ENCODE results near the gene SMC6. TPM values are rescaled to one million over a fixed set of nuclear protein-coding genes. Genes with fewer than 3 reads are reported as not detected.

Gene SMC6
- total RNA-seq, 2 donors from 2014 or later: 6.1 to 12.2 TPM

DNA sequence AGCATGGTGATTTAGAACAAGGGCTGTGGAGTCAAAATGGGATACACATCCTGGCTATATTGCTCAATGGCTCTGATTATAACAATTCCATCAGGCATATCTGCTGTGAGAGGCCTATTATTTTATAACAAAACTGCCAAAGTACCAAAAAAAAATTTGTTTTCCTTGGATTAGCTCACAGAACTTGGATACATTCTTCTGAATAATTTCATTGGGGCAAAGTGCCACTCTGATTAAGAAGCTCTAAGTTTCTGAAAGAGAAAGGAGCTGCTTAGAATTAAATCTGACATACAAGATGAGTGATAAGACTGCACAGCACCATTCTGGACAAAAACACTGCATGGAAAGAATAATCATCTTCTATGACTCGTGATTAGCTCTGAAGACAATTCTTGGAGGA lies 85.7 kb downstream of the SMC6 start:
- Histone ChIP-seq H3K27me3 (no peaks in the 10 kb centered on the region), H3K36me3 (peaks cover 23% of the 10 kb centered on the region), H3K4me1 (no peaks in the 10 kb centered on the region), H3K27ac (no peak overlapping the region), H3K4me3 (no peak overlapping the region), H3K9me3 (no peaks in the 10 kb centered on the region)
- DNase-seq (ENCODE audit: low spot score): no peak
- TF ChIP-seq, protein P1, sequence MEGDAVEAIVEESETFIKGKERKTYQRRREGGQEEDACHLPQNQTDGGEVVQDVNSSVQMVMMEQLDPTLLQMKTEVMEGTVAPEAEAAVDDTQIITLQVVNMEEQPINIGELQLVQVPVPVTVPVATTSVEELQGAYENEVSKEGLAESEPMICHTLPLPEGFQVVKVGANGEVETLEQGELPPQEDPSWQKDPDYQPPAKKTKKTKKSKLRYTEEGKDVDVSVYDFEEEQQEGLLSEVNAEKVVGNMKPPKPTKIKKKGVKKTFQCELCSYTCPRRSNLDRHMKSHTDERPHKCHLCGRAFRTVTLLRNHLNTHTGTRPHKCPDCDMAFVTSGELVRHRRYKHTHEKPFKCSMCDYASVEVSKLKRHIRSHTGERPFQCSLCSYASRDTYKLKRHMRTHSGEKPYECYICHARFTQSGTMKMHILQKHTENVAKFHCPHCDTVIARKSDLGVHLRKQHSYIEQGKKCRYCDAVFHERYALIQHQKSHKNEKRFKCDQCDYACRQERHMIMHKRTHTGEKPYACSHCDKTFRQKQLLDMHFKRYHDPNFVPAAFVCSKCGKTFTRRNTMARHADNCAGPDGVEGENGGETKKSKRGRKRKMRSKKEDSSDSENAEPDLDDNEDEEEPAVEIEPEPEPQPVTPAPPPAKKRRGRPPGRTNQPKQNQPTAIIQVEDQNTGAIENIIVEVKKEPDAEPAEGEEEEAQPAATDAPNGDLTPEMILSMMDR (IDR thresholded peaks at IDR 0.05): no peak

- Histone ChIP-seq H3K27me3 (no peaks in the 10 kb centered on the region), H3K27ac (no peak overlapping the region), H3K9me3 (no peaks in the 10 kb centered on the region), H3K4me1 (no peaks in the 10 kb centered on the region), H3K36me3 (peaks cover 20% of the 10 kb centered on the region), H3K4me3 (no peak overlapping the region)
- no peak for DNase-seq (ENCODE audit: low spot score)
- TF ChIP-seq, protein P1 (IDR thresholded peaks at IDR 0.05): no peak
Observed at GRCh38 chr2:17664534-17664933, 89.1 kb downstream of the SMC6 start.

DNA sequence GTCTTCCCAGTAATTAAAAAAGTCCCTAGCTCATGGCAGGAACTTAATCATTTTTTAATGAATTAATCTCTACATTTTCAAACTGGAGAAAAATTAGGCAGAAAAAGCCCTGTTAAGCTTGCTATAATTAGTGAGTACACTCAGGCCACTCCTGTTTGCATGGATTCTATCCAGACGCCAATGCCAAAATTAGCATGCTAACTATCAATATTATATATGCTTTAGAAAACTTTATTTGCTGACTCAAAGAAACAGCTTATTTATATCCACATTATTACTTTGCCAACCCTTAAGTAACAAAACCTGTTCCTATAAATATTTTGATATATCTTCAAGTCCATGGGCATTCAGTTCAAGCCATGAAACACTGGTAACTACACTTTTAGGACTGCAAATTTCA lies 90.9 kb downstream of the SMC6 start:
- Histone ChIP-seq H3K4me3 (no peak overlapping the region), H3K27me3 (no peaks in the 10 kb centered on the region), H3K9me3 (no peaks in the 10 kb centered on the region), H3K4me1 (no peaks in the 10 kb centered on the region), H3K27ac (no peak overlapping the region), H3K36me3 (peaks cover 15% of the 10 kb centered on the region)
- TF ChIP-seq, protein P1 (IDR thresholded peaks at IDR 0.05): no peak
- DNase-seq (ENCODE audit: low spot score): no peak

DNA sequence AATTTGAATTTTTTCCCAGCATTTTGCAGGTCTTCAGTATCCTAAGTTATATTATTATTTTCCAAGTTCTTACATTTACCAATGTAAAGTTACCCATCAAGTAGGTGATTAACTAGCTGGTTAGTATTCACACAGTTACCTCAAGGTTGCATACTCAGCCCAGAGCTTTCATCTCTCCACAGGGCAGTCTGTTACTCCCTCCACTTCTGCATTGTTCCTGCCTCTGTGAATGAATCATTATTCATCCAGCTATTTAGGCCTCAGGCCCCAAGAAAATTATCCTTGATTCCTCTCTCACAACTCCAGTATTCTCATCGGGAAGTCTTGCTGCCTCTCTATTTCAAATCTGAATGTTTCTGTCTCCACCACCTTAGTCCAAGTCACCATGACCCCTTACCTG lies 92.2 kb downstream of the SMC6 start:
- peaks cover 15% of the 10 kb centered on the region for H3K36me3 ChIP-seq
- no peaks in the 10 kb centered on the region for H3K9me3 ChIP-seq
- TF ChIP-seq, protein P1 (IDR thresholded peaks at IDR 0.05): no peak
- no peak overlapping the region for H3K27ac ChIP-seq
- no peaks in the 10 kb centered on the region for H3K27me3 ChIP-seq
- H3K4me3 ChIP-seq: no peak overlapping the region
- H3K4me1 ChIP-seq: no peaks in the 10 kb centered on the region
- DNase-seq (ENCODE audit: low spot score): no peak

- no peaks in the 10 kb centered on the region for H3K4me1 ChIP-seq
- H3K36me3 ChIP-seq: peaks cover 7% of the 10 kb centered on the region
- DNase-seq (ENCODE audit: low spot score): no peak
- no peaks in the 10 kb centered on the region for H3K9me3 ChIP-seq
- TF ChIP-seq, protein P1 (IDR thresholded peaks at IDR 0.05): no peak
- no peaks in the 10 kb centered on the region for H3K27me3 ChIP-seq
- H3K27ac ChIP-seq: no peak overlapping the region
- no peak overlapping the region for H3K4me3 ChIP-seq
Observed at GRCh38 chr2:17660219-17660618, 93.4 kb downstream of the SMC6 start.

- H3K27me3 ChIP-seq: no peaks in the 10 kb centered on the region
- H3K4me3 ChIP-seq: no peak overlapping the region
- H3K27ac ChIP-seq: no peak overlapping the region
- H3K4me1 ChIP-seq: no peaks in the 10 kb centered on the region
- no peaks in the 10 kb centered on the region for H3K9me3 ChIP-seq
- DNase-seq (ENCODE audit: low spot score): no peak
- no peaks in the 10 kb centered on the region for H3K36me3 ChIP-seq
- TF ChIP-seq, protein P1 (IDR thresholded peaks at IDR 0.05): no peak
Observed at GRCh38 chr2:17658251-17658843, 95.3 kb downstream of the SMC6 start.
